ENCODE data around the gene REEP1.

GRCh38 chr2:86170449-86170848 lies 167.0 kb downstream of the REEP1 start:
- no peak for TF ChIP-seq POLR2A (IDR thresholded peaks at IDR 0.05; ENCODE audit: low read length)
- TF ChIP-seq GATA1 (IDR thresholded peaks at IDR 0.05; ENCODE audit: low read depth, low read length), result no peak
